IMR-90 (cell line): Measurements from ENCODE around the gene NOL4L.

Experiments used
- CHD1 ChIP-seq: IDR thresholded peaks from 2 replicates; pipeline ENCODE4 v1.6.1; 2012; ENCODE audit warnings: low read depth, low read length, improper control_type of control experiment
- CTCF ChIP-seq: conservative IDR thresholded peaks from 2 replicates; pipeline ENCODE4 v1.5.1; 2012; ENCODE audit warnings: mild to moderate bottlenecking, low read depth, low read length, improper control_type of control experiment
- MAFK ChIP-seq: IDR thresholded peaks from 2 replicates; pipeline ENCODE4 v1.6.1; 2012; ENCODE audit warnings: low read depth, low read length, improper control_type of control experiment
- RCOR1 ChIP-seq: IDR thresholded peaks from 2 replicates; pipeline ENCODE4 v1.6.1; 2012; ENCODE audit warnings: mild to moderate bottlenecking, low read length, improper control_type of control experiment; ENCODE audit not compliant: insufficient replicate concordance
- SMC3 ChIP-seq: fragments of 150-350 bp; IDR thresholded peaks from 2 replicates; pipeline ENCODE4 v1.6.1; 2016; ENCODE audit warnings: low read depth, mild to moderate bottlenecking, antibody characterized with exemption, low read length, moderate library complexity
- USF2 ChIP-seq: fragments of 150-350 bp; IDR thresholded peaks from 2 replicates; pipeline ENCODE4 v1.6.1; 2017; ENCODE audit warnings: mild to moderate bottlenecking, antibody characterized with exemption, low read length, low read depth

- TF ChIP-seq CTCF (peak; percentile 34), CHD1 (no peak), MAFK (no peak), USF2 (no peak), SMC3 (peak; percentile 11; the same call in 1 of the 2 replicates), RCOR1 (no peak)
Observed at GRCh38 chr20:32509639-32510066, 75.5 kb downstream of the NOL4L start.
